Mucosa of gallbladder (tissue), 1 donor: Measurements from ENCODE around the gene DIAPH2. TPM values are rescaled to one million over a fixed set of nuclear protein-coding genes. Genes with fewer than 3 reads are reported as not detected.

Experiments used
- total RNA-seq: library from RNA; stranded (reverse); gene quantifications from one replicate; pipeline ENCODE4 v1.2.1, GENCODE V29; 2021
- donor health status: DM: no; HTN: no; CAD: no.

DIAPH2 gene
- total RNA-seq, 1 donor from 2014 or later = 17.6 TPM

Other genes starting within 250 kb of the DIAPH2 start
- 0.98 TPM for gene RPA4, start 199.1 kb downstream of the DIAPH2 start, total RNA-seq